CD4-positive, alpha-beta T cell treated with Interferon alpha-2 for 1 hour (primary cell): ENCODE measurements around the gene GM2A.

Source experiments
- DNase-seq, 2 donors: peaks; one replicate each; pipeline ENCODE4 v3.0.0-alpha.2; 2020 to 2022

Gene GM2A

GRCh38 chr5:151252762-151253604 lies at the start of gene GM2A:
TSS of gene GM2A (plus strand) at chr5:151253185. CDS start at chr5:151253217, 32 bp downstream.
- DNase-seq: peak; percentile 99

- no peak for DNase-seq
These were observed 48.9 kb upstream of the GM2A start for GRCh38 chr5:151204051-151204450.

- DNase-seq: no peak
These were observed 47.6 kb upstream of the GM2A start for GRCh38 chr5:151205411-151205810.

GRCh38 chr5:151208481-151208914 lies 44.5 kb upstream of the GM2A start:
- DNase-seq: no peak

- peak in 1 of 2 donors; percentile 19 for DNase-seq
These were observed 40.6 kb upstream of the GM2A start for GRCh38 chr5:151212406-151212798.

GRCh38 chr5:151213803-151214613 lies 39.0 kb upstream of the GM2A start:
- peak; percentile 89 to 91 for DNase-seq

GRCh38 chr5:151214614-151215545 lies 38.1 kb upstream of the GM2A start:
- DNase-seq: peak; percentile 53 to 80

- no peak for DNase-seq
These were observed 37.5 kb upstream of the GM2A start for GRCh38 chr5:151215546-151215880.

GRCh38 chr5:151216781-151217180 lies 36.2 kb upstream of the GM2A start:
- no peak for DNase-seq

- DNase-seq: no peak
These were observed 34.8 kb upstream of the GM2A start for GRCh38 chr5:151218177-151218576.

GRCh38 chr5:151219138-151219537 lies 33.8 kb upstream of the GM2A start:
- DNase-seq: no peak

- no peak for DNase-seq
These were observed 33.2 kb upstream of the GM2A start for GRCh38 chr5:151219789-151220188.

- DNase-seq: no peak
These were observed 31.4 kb upstream of the GM2A start for GRCh38 chr5:151221574-151221973.

- DNase-seq: no peak
These were observed 30.8 kb upstream of the GM2A start for GRCh38 chr5:151222054-151222789.

GRCh38 chr5:151222790-151223446 lies 30.1 kb upstream of the GM2A start:
- peak; percentile 50 to 61 for DNase-seq

- peak; percentile 50 to 65 for DNase-seq
These were observed 29.3 kb upstream of the GM2A start, which contains the start of gene CCDC69 for GRCh38 chr5:151223447-151224264. TSS of gene CCDC69 (minus strand) at chr5:151224092. CDS start at chr5:151223970, 122 bp downstream.

- DNase-seq: peak in 1 of 2 donors; percentile 41
These were observed 28.6 kb upstream of the GM2A start for GRCh38 chr5:151224372-151224771.

GRCh38 chr5:151225071-151225470 lies 27.9 kb upstream of the GM2A start:
- DNase-seq: no peak

- DNase-seq: no peak
These were observed 27.5 kb upstream of the GM2A start for GRCh38 chr5:151225475-151225874.

- no peak for DNase-seq
These were observed 25.0 kb upstream of the GM2A start for GRCh38 chr5:151227918-151228447.
